Esophagus squamous epithelium (tissue), 4 donors: ENCODE data around the gene HPSE2.

Experiments
- CTCF ChIP-seq, 6 experiments: fragments of 450-650 bp in 4 of 6; fragments of 200-600 bp in 2 of 6; sonication (generic) in 2 of 6; IDR thresholded peaks; one replicate each; pipeline ENCODE4 v1.5.1; 2016 to 2019; ENCODE audit warnings: antibody characterized with exemption in 6 of 6, mild to moderate bottlenecking in 4 of 6, moderate library complexity in 4 of 6
- POLR2A ChIP-seq, 4 donors: fragments of 450-650 bp; IDR thresholded peaks; one replicate each; pipeline ENCODE4 v1.6.1; 2017; ENCODE audit warnings: antibody characterized with exemption in 4 of 4, mild to moderate bottlenecking in 4 of 4, moderate library complexity in 3 of 4

GRCh38 chr10:98609265-98609664 lies 626.4 kb downstream of the HPSE2 start:
- TF ChIP-seq POLR2A (IDR thresholded peaks at IDR 0.05) (no peak), CTCF (IDR thresholded peaks at IDR 0.05) (no peak)
